ENCODE results near the gene ALKBH1. TPM values are rescaled to one million over a fixed set of nuclear protein-coding genes. Genes with fewer than 3 reads are reported as not detected.
"Not testable (repeated sequence)": the region's sequence is repeated elsewhere in the genome, so short reads cannot be mapped to it uniquely, and the experiment has no call there.

Gene ALKBH1, protein sequence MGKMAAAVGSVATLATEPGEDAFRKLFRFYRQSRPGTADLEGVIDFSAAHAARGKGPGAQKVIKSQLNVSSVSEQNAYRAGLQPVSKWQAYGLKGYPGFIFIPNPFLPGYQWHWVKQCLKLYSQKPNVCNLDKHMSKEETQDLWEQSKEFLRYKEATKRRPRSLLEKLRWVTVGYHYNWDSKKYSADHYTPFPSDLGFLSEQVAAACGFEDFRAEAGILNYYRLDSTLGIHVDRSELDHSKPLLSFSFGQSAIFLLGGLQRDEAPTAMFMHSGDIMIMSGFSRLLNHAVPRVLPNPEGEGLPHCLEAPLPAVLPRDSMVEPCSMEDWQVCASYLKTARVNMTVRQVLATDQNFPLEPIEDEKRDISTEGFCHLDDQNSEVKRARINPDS
- total RNA-seq, result 14.1 TPM
- long read RNA-seq, transcript ALKBH1-201 (6 exons, 2,594 nt), result major isoform, 19 of 20 reads
- long read RNA-seq, partial matches to known transcripts, result 0 of 20 reads
- long read RNA-seq, other reads (novel, unspliced or antisense), result 1 of 20 reads

DNA sequence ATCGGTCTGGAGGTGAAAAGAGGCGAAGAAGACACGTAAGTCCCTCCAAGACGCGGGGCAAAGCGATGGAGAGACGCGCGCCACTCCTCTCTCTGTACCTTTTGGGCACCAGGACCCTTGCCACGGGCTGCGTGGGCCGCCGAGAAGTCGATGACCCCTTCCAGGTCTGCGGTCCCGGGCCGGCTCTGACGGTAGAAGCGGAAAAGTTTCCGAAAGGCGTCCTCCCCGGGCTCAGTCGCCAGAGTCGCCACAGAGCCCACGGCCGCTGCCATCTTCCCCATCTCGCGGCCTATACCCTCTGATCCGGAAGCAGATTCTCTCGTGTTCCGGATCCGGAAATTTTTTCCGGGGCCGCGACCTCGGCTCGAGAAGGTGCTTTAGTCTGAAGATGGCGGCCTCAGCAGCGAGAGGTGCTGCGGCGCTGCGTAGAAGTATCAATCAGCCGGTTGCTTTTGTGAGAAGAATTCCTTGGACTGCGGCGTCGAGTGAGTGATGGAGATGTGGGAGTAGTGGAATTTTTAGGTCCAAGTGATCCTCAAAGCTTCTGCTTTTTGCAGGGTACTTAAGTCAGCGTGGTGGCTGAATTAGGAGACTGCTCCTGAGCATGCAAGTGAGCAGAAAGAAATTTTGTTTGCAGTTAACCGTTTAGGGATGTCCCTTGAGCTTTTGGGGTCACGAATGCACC, at the start of gene ALKBH1, which contains the start of gene SLIRP:
Gene ALKBH1 (minus strand): TSS at position 300 of the 685 bp plus-strand sequence. CDS start 19 bp downstream, at position 281.
Gene SLIRP (plus strand): TSS at position 380 of the 685 bp plus-strand sequence. CDS start 9 bp downstream, at position 389.
- no peaks in the 10 kb centered on the region for H3K9me3 ChIP-seq (replicated peaks)
- H3K27ac ChIP-seq (replicated peaks), result peak within 1 kb of the TSS; percentile 83
- peaks cover 47% of the 10 kb centered on the region for H3K36me3 ChIP-seq
- peak; percentile 88 for DNase-seq
- no peaks in the 10 kb centered on the region for H3K27me3 ChIP-seq (ENCODE audit: low read depth)
- TF ChIP-seq, protein P1, sequence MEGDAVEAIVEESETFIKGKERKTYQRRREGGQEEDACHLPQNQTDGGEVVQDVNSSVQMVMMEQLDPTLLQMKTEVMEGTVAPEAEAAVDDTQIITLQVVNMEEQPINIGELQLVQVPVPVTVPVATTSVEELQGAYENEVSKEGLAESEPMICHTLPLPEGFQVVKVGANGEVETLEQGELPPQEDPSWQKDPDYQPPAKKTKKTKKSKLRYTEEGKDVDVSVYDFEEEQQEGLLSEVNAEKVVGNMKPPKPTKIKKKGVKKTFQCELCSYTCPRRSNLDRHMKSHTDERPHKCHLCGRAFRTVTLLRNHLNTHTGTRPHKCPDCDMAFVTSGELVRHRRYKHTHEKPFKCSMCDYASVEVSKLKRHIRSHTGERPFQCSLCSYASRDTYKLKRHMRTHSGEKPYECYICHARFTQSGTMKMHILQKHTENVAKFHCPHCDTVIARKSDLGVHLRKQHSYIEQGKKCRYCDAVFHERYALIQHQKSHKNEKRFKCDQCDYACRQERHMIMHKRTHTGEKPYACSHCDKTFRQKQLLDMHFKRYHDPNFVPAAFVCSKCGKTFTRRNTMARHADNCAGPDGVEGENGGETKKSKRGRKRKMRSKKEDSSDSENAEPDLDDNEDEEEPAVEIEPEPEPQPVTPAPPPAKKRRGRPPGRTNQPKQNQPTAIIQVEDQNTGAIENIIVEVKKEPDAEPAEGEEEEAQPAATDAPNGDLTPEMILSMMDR (IDR thresholded peaks at IDR 0.05; ENCODE audit: borderline replicate concordance), result no peak
- H3K4me1 ChIP-seq, result peaks cover 49% of the 10 kb centered on the region
- intact Hi-C loops (cut with micrococcal nuclease), result no loop called here
- peak within 1 kb of the TSS; percentile 98 for H3K4me3 ChIP-seq

DNA sequence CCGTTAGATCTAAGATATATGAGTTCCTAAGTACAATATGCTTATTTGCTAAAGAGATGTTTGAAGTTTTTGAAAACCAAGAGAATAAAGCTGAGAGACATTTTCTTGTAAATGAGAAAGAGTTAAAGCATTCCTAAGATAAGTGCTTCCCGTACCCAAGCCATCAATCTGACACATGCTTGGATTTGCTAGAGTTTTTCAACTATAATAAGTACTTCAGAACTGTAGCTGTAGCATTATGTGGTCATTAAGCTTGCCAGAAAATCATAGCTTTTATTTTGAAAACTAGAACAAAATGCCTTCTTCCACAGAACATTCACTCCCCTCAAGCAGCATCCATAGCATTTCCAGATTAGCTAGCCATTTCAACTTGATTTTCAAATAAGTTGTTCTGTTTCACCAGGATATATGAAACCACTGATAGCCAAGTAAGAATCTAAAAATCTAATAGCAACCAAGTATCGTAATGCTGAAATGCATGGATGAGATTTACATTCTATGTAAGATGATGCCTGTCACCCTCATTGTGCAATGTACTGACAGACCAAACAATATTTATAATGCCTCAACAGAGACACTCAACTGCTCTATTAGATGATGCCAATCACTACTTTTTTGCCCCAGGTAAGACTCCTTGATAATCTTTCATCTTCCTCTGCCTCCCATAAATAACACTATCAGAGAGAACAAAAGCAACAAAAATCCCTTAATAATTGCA, 45.1 kb upstream of the ALKBH1 start:
- TF ChIP-seq, protein P1 (IDR thresholded peaks at IDR 0.05; ENCODE audit: borderline replicate concordance), result no peak
- DNase-seq, result no peak
- Histone ChIP-seq H3K27me3 (ENCODE audit: low read depth) (no peaks in the 10 kb centered on the region), H3K9me3 (replicated peaks) (no peaks in the 10 kb centered on the region), H3K27ac (replicated peaks) (no peak overlapping the region), H3K4me1 (peaks cover 51% of the 10 kb centered on the region), H3K36me3 (peaks cover 61% of the 10 kb centered on the region), H3K4me3 (no peak overlapping the region)
- intact Hi-C loops (cut with micrococcal nuclease), result no loop called here

DNA sequence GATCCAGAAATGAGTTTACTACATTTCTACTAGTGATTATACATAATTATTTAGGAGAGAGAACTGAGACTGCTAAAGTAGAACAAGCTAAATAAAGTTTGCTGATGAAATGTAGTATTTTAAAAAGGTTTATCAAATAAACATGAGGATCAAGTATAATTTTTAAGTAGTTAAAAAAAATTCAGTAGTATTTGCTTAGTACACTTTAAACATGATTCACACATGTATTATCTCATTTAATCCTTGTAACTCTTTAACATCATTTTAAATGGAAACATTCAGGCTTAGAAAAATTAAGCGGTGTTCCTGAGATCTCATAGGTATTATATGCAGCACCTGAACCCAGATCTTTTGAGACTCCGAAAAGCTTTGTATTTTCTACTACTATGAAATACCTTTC, 44.4 kb upstream of the ALKBH1 start:
- TF ChIP-seq, protein P1 (IDR thresholded peaks at IDR 0.05; ENCODE audit: borderline replicate concordance), result no peak
- no peak overlapping the region for H3K4me3 ChIP-seq
- no peaks in the 10 kb centered on the region for H3K9me3 ChIP-seq (replicated peaks)
- peaks cover 66% of the 10 kb centered on the region for H3K36me3 ChIP-seq
- no peak overlapping the region for H3K27ac ChIP-seq (replicated peaks)
- intact Hi-C loops (cut with micrococcal nuclease), result no loop called here
- H3K4me1 ChIP-seq, result peaks cover 44% of the 10 kb centered on the region
- H3K27me3 ChIP-seq (ENCODE audit: low read depth), result no peaks in the 10 kb centered on the region
- no peak for DNase-seq

DNA sequence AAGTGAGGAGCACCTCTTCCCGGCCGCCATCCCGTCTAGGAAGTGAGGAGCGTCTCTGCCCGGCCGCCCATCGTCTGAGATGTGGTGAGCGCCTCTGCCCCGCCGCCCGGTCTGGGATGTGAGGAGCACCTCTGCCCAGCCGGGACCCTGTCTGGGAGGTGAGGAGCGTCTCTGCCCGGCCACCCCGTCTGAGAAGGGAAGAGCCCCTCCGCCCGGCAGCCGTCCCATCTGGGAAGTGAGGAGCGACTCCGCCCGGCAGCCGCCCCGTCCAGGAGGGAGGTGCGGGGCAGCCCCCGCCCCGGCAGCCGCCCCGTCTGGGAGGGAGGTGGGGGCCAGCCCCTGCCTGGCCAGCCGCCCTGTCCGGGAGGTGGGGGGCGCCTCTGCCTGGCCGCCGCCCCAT, 39.6 kb upstream of the ALKBH1 start:
- peaks cover 23% of the 10 kb centered on the region for H3K4me1 ChIP-seq
- intact Hi-C loops (cut with micrococcal nuclease); DNase-seq; H3K9me3 ChIP-seq (replicated peaks); H3K27me3 ChIP-seq (ENCODE audit: low read depth); H3K27ac ChIP-seq (replicated peaks); H3K4me3 ChIP-seq: not testable (repeated sequence)
- peaks cover 82% of the 10 kb centered on the region for H3K36me3 ChIP-seq

DNA sequence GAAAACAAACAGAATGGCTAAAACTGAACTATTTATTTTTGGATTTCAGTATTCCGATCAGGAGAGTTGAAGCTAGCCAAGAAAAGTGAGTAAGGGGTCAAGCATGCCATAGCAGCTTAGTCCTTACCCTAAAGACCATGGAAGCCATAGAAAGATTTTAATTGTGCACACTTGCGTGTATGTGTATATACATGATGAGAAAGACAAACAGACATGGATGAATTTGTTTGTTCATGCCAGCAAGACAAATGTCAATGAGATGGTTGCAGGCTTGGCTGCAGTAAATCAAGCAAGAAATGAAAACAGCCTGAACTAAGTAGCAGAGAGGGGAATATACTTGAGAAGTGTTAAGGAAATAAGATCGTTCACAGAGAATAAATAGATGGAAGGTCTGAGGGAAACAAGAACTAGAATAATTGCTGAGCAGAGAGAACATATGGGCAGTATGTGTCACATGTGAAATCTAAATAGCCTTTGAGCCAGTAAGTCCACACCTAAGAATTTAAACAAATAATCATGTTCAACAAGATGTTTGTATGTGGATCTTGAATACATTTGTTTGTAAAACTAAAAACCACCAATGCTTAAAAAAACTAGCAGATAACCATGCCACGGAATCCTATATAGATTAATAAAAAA, 38.4 kb upstream of the ALKBH1 start:
- Histone ChIP-seq H3K4me1 (peaks cover 13% of the 10 kb centered on the region), H3K27me3 (ENCODE audit: low read depth) (no peaks in the 10 kb centered on the region), H3K27ac (replicated peaks) (no peak overlapping the region), H3K4me3 (no peak overlapping the region), H3K9me3 (replicated peaks) (no peaks in the 10 kb centered on the region), H3K36me3 (peaks cover 79% of the 10 kb centered on the region)
- no peak for DNase-seq
- TF ChIP-seq, protein P1 (IDR thresholded peaks at IDR 0.05; ENCODE audit: borderline replicate concordance), result no peak
- intact Hi-C loops (cut with micrococcal nuclease), result no loop called here
